Measurements from ENCODE around the gene PTCRA.

The PTCRA gene

GRCh38 chr6:42973926-42974325, 58.1 kb downstream of the PTCRA start:
- TF ChIP-seq CTCF (IDR thresholded peaks at IDR 0.05; ENCODE audit: extremely low read depth, insufficient read depth, missing control alignments): no peak
- no peak for DNase-seq (ENCODE audit: low spot score)
- in situ Hi-C loops (cut with MboI; ENCODE audit: low pct_unique_long_range_greater_than_20kb, low sequenced_read_pairs, unreplicated experiment): no loop called here

GRCh38 chr6:42974919-42975505, 59.2 kb downstream of the PTCRA start:
- in situ Hi-C loops (cut with MboI; ENCODE audit: low pct_unique_long_range_greater_than_20kb, low sequenced_read_pairs, unreplicated experiment): no loop called here
- no peak for TF ChIP-seq CTCF (IDR thresholded peaks at IDR 0.05; ENCODE audit: extremely low read depth, insufficient read depth, missing control alignments)
- DNase-seq (ENCODE audit: low spot score): no peak

All from GM13977 (cell line).